IMR-90 (cell line): ENCODE measurements around the gene RAPH1. TPM values are rescaled to one million over a fixed set of nuclear protein-coding genes. Genes with fewer than 3 reads are reported as not detected.

Experiments used
- ATAC-seq: fragments of 200-7000 bp; cut with Tn5 transposase; 2 replicates; pipeline ENCODE4 v1.9.1; 2020; ENCODE audit warnings: low read depth, mild to moderate bottlenecking, moderate library complexity
- BruUV-seq: library from RNA; stranded (reverse); fragments of 400-500 nt; replicated peaks from 2 replicates; lab custom pipeline; 2021; lab: Mats Ljungman, UMichigan
- CTCF ChIA-PET: fragments of 300-600 bp; formaldehyde crosslinking; extraction: SDS; loops from one replicate; lab custom pipeline; 2021; ENCODE audit warnings: antibody characterized with exemption; lab: Yijun Ruan, JAX
- POLR2A ChIA-PET: fragments of 300-600 bp; sonication (Branson Sonifier 250); formaldehyde crosslinking; loops from one replicate; lab custom pipeline; 2022; ENCODE audit warnings: antibody characterized with exemption; ENCODE audit not compliant: unreplicated experiment; lab: Charles Lee
- DNase-seq: peaks from one replicate; pipeline ENCODE4 v3.0.0; 2013
- H2AFZ ChIP-seq: replicated peaks from 2 replicates; pipeline ENCODE3; 2013; ENCODE audit warnings: low read length, mild to moderate bottlenecking; ENCODE audit not compliant: poor library complexity
- H2AK5ac ChIP-seq: 2 replicates; pipeline ENCODE4 v1.6.1; 2013; ENCODE audit warnings: low read depth, low read length, inconsistent platforms
- H2AK9ac ChIP-seq: replicated peaks from 2 replicates; pipeline ENCODE3; 2013; ENCODE audit warnings: mild to moderate bottlenecking, low read depth, low read length, moderate library complexity; ENCODE audit not compliant: poor library complexity
- H2BK120ac ChIP-seq: 2 replicates; pipeline ENCODE4 v1.6.1; 2013; ENCODE audit warnings: low read depth, low read length, inconsistent platforms
- H2BK15ac ChIP-seq: 3 replicates; pipeline ENCODE4 v1.6.1; 2013; ENCODE audit warnings: low read depth, low read length, inconsistent platforms
- H2BK20ac ChIP-seq: 2 replicates; pipeline ENCODE4 v1.6.1; 2013; ENCODE audit warnings: low read depth, mild to moderate bottlenecking, inconsistent platforms, low read length, moderate library complexity
- H2BK5ac ChIP-seq: 2 replicates; pipeline ENCODE4 v1.6.1; 2013; ENCODE audit warnings: mild to moderate bottlenecking, low read depth, low read length, inconsistent platforms; ENCODE audit not compliant: poor library complexity, severe bottlenecking
- H3K14ac ChIP-seq: replicated peaks from 2 replicates; pipeline ENCODE4 v1.6.1; 2013; ENCODE audit warnings: low read depth, low read length, inconsistent platforms
- H3K18ac ChIP-seq: 2 replicates; pipeline ENCODE4 v1.6.1; 2013; ENCODE audit warnings: low read depth, low read length, control low read depth
- H3K23ac ChIP-seq: 2 replicates; pipeline ENCODE4 v1.6.1; 2013; ENCODE audit warnings: low read depth, low read length, inconsistent platforms
- H3K27ac ChIP-seq: 2 replicates; pipeline ENCODE4 v1.5.1; 2013; ENCODE audit warnings: mild to moderate bottlenecking, control low read depth, low read length; ENCODE audit not compliant: insufficient read depth
- H3K27me3 ChIP-seq: 2 replicates; pipeline ENCODE4 v1.6.1; 2013; ENCODE audit warnings: low read length; ENCODE audit not compliant: control insufficient read depth, insufficient read depth
- H3K36me3 ChIP-seq: 2 replicates; pipeline ENCODE4 v1.6.1; 2013; ENCODE audit warnings: low read length, mixed read lengths; ENCODE audit not compliant: control insufficient read depth, insufficient read depth
- H3K4ac ChIP-seq: 2 replicates; pipeline ENCODE4 v1.6.1; 2013; ENCODE audit warnings: low read depth, low read length, inconsistent platforms
- H3K4me1 ChIP-seq: 2 replicates; pipeline ENCODE4 v1.6.1; 2013; ENCODE audit warnings: low read length, mixed read lengths; ENCODE audit not compliant: control insufficient read depth, insufficient read depth
- H3K4me2 ChIP-seq: 2 replicates; pipeline ENCODE4 v1.6.1; 2013; ENCODE audit warnings: low read depth, mild to moderate bottlenecking, control low read depth, low read length, moderate library complexity
- H3K4me3 ChIP-seq: 2 replicates; pipeline ENCODE4 v1.5.1; 2013; ENCODE audit warnings: low read depth, mild to moderate bottlenecking, control low read depth, low read length, moderate library complexity; ENCODE audit not compliant: insufficient read depth
- H3K56ac ChIP-seq: 2 replicates; pipeline ENCODE4 v1.6.1; 2013; ENCODE audit warnings: low read length, inconsistent platforms; ENCODE audit not compliant: insufficient read depth; ENCODE audit errors: extremely low read depth
- H3K79me1 ChIP-seq, 2 experiments: 2 replicates each; pipeline ENCODE4 v1.6.1; 2013; ENCODE audit warnings: low read length in 2 of 2, inconsistent platforms in 1 of 2, low read depth in 1 of 2
- H3K9ac ChIP-seq: 2 replicates; pipeline ENCODE4 v1.6.1; 2013; ENCODE audit warnings: low read depth, low read length, control low read depth
- H3K9me1 ChIP-seq: 2 replicates; pipeline ENCODE4 v1.6.1; 2013; ENCODE audit warnings: low read length, inconsistent platforms; ENCODE audit not compliant: insufficient read depth
- H3K9me3 ChIP-seq: 2 replicates; pipeline ENCODE4 v1.6.1; 2013; ENCODE audit warnings: low read length; ENCODE audit not compliant: control insufficient read depth, insufficient read depth
- H4K20me1 ChIP-seq: 2 replicates; pipeline ENCODE4 v1.6.1; 2013; ENCODE audit warnings: low read length, inconsistent platforms; ENCODE audit not compliant: insufficient read depth
- H4K5ac ChIP-seq: 2 replicates; pipeline ENCODE4 v1.6.1; 2013; ENCODE audit warnings: mild to moderate bottlenecking, low read depth, low read length, control low read depth
- H4K8ac ChIP-seq, 2 experiments: 2 replicates each; pipeline ENCODE4 v1.6.1; 2013; ENCODE audit warnings: low read depth in 2 of 2, low read length in 2 of 2, control low read depth in 1 of 2, inconsistent platforms in 1 of 2
- H4K91ac ChIP-seq: 2 replicates; pipeline ENCODE4 v1.6.1; 2013; ENCODE audit warnings: low read depth, low read length, inconsistent platforms; ENCODE audit not compliant: insufficient read depth
- BHLHE40 ChIP-seq: fragments of 150-350 bp; IDR thresholded peaks from 2 replicates; pipeline ENCODE4 v1.6.1; 2016; ENCODE audit warnings: mild to moderate bottlenecking, low read depth, low read length
- CEBPB ChIP-seq: IDR thresholded peaks from 2 replicates; pipeline ENCODE4 v1.6.1; 2012; ENCODE audit warnings: low read depth, low read length, improper control_type of control experiment
- CHD1 ChIP-seq: IDR thresholded peaks from 2 replicates; pipeline ENCODE4 v1.6.1; 2012; ENCODE audit warnings: low read depth, low read length, improper control_type of control experiment
- CTCF ChIP-seq: conservative IDR thresholded peaks from 2 replicates; pipeline ENCODE4 v1.5.1; 2012; ENCODE audit warnings: mild to moderate bottlenecking, low read depth, low read length, improper control_type of control experiment
- ELK1 ChIP-seq: fragments of 150-350 bp; IDR thresholded peaks from 2 replicates; pipeline ENCODE4 v1.6.1; 2016; ENCODE audit warnings: low read depth, mild to moderate bottlenecking, low read length, moderate library complexity, borderline replicate concordance
- FOS ChIP-seq: fragments of 150-350 bp; IDR thresholded peaks from 2 replicates; pipeline ENCODE4 v1.6.1; 2016; ENCODE audit warnings: low read depth, low read length
- MAZ ChIP-seq: IDR thresholded peaks from 2 replicates; pipeline ENCODE4 v1.6.1; 2012; ENCODE audit warnings: low read depth, mild to moderate bottlenecking, low read length, improper control_type of control experiment, moderate library complexity, borderline replicate concordance
- MXI1 ChIP-seq: IDR thresholded peaks from 2 replicates; pipeline ENCODE4 v1.6.1; 2012; ENCODE audit warnings: low read depth, mild to moderate bottlenecking, low read length, moderate library complexity, borderline replicate concordance
- NFE2L2 ChIP-seq: fragments of 150-350 bp; IDR thresholded peaks from 2 replicates; pipeline ENCODE4 v1.6.1; 2016; ENCODE audit warnings: low read depth, mild to moderate bottlenecking, low read length
- POLR2A ChIP-seq: IDR thresholded peaks from 2 replicates; pipeline ENCODE4 v1.6.1; 2012; ENCODE audit warnings: mild to moderate bottlenecking, low read depth, low read length
- RAD21 ChIP-seq: IDR thresholded peaks from 2 replicates; pipeline ENCODE4 v1.6.1; 2012; ENCODE audit warnings: low read length, improper control_type of control experiment
- RCOR1 ChIP-seq: IDR thresholded peaks from 2 replicates; pipeline ENCODE4 v1.6.1; 2012; ENCODE audit warnings: mild to moderate bottlenecking, low read length, improper control_type of control experiment; ENCODE audit not compliant: insufficient replicate concordance
- RFX5 ChIP-seq: IDR thresholded peaks from 2 replicates; pipeline ENCODE4 v1.8.0; 2012; ENCODE audit warnings: low read depth, mild to moderate bottlenecking, low read length, moderate library complexity
- SMC3 ChIP-seq: fragments of 150-350 bp; IDR thresholded peaks from 2 replicates; pipeline ENCODE4 v1.6.1; 2016; ENCODE audit warnings: low read depth, mild to moderate bottlenecking, antibody characterized with exemption, low read length, moderate library complexity
- USF2 ChIP-seq: fragments of 150-350 bp; IDR thresholded peaks from 2 replicates; pipeline ENCODE4 v1.6.1; 2017; ENCODE audit warnings: mild to moderate bottlenecking, antibody characterized with exemption, low read length, low read depth
- WGBS, 2 experiments: methylation state at CpG; one replicate each; pipeline versions ENCODE4 v1.1.5 to v1.1.7; 2013; ENCODE audit warnings: missing lambda C conversion rate in 2 of 2; ENCODE audit not compliant: insufficient read length in 1 of 2; ENCODE audit errors: extremely low coverage in 2 of 2; 5-methylcytosine and 5-hydroxymethylcytosine counted together
- dilution Hi-C: fragments of 300-500 bp; cut with HindIII; formaldehyde crosslinking; loops from one replicate; pipeline ENCODE4 v1.14.3; 2018; ENCODE audit warnings: low sequenced_read_pairs; ENCODE audit not compliant: unreplicated experiment
- in situ Hi-C: fragments of 300-500 bp; cut with MboI; formaldehyde crosslinking; loops from 3 replicates; pipeline ENCODE4 v1.14.3; 2019; ENCODE audit warnings: low sequenced_read_pairs, inconsistent platforms, mixed read lengths
- intact Hi-C: fragments of 100-400 bp; cut with micrococcal nuclease; formaldehyde crosslinking; loops from 2 replicates; pipeline ENCODE4 v1.10.0; 2022
- polyA plus RNA-seq, 3 experiments: library from polyadenylated mRNA; depleted of rRNA; stranded (reverse); fragments of >200 nt; gene quantifications; 2 replicates each; pipeline ENCODE4 v1.2.3, GENCODE V29; 2012; ENCODE audit warnings: low replicate concordance in 1 of 3
- total RNA-seq: library from RNA; depleted of rRNA; stranded (reverse); fragments of >200 nt; gene quantifications from 2 replicates; pipeline ENCODE4 v1.2.3, GENCODE V29; 2012

RAPH1 gene
- total and polyA plus RNA-seq, 2 of the 4 experiments (the other 2 are of a cell fraction): 7.5 to 15.1 TPM

- no peak overlapping the region for H2BK120ac ChIP-seq
- no peak overlapping the region for H3K9ac ChIP-seq
- POLR2A ChIA-PET: interaction anchor here (0.6 kb wide), 1 partner anchor 70 kb away, joined by 3 read pairs; no protein-coding TSS in a partner anchor
- dilution Hi-C loops: no loop called here
- ATAC-seq: no peak
- H3K4me1 ChIP-seq: no peaks in the 10 kb centered on the region
- H3K56ac ChIP-seq: no peak overlapping the region
- H3K9me3 ChIP-seq: no peaks in the 10 kb centered on the region
- H4K5ac ChIP-seq: no peak overlapping the region
- H2AK9ac ChIP-seq: no peak overlapping the region
- no peak overlapping the region for H3K27ac ChIP-seq
- peaks cover 6% of the 10 kb centered on the region; the same call in 1 of the 2 replicates for H4K20me1 ChIP-seq
- no peak overlapping the region for H3K4me2 ChIP-seq
- peaks cover 6% of the 10 kb centered on the region; the same call in 1 of the 2 replicates for H3K36me3 ChIP-seq
- H2AFZ ChIP-seq: no peak overlapping the region
- no peak overlapping the region for H3K23ac ChIP-seq
- CTCF ChIA-PET: no interaction called here
- H4K8ac ChIP-seq: no peak overlapping the region
- H2BK20ac ChIP-seq: no peak overlapping the region
- intact Hi-C loops: loop anchor here (5.0 kb wide), 1 partner anchor 50 kb away; no protein-coding TSS in a partner anchor
- H3K4ac ChIP-seq: no peak overlapping the region
- no peaks in the 10 kb centered on the region; the same call in 1 of the 2 replicates for H3K9me1 ChIP-seq
- DNase-seq: no peak
- H4K91ac ChIP-seq: no peak overlapping the region
- no peak overlapping the region for H3K4me3 ChIP-seq
- H3K14ac ChIP-seq: no peak overlapping the region
- no peak overlapping the region for H2AK5ac ChIP-seq
- no peaks in the 10 kb centered on the region for H3K27me3 ChIP-seq
- peaks cover 24 to 49% of the 10 kb centered on the region in 2 experiments for H3K79me1 ChIP-seq
- H2BK5ac ChIP-seq: no peak overlapping the region
- BruUV-seq: no TSS peak
- 100% methylated on average over 1 of the region's 5 CpGs; no CpG with 5 or more reads in 1 of the 2 experiments for WGBS, 2 experiments
- in situ Hi-C loops: no loop called here
- H2BK15ac ChIP-seq: no peak overlapping the region
- no peak overlapping the region for H3K18ac ChIP-seq
- TF ChIP-seq BHLHE40 (no peak), RCOR1 (no peak), POLR2A (no peak), USF2 (no peak), RAD21 (no peak), MAZ (no peak), SMC3 (no peak), NFE2L2 (no peak), CTCF (no peak), CHD1 (no peak), CEBPB (no peak), ELK1 (no peak), RFX5 (no peak), FOS (no peak), MXI1 (no peak)
Measured at GRCh38 chr2:203352604-203353255, 182.4 kb downstream of the RAPH1 start.
